Measurements from ENCODE around the gene SERPINB7.
"Not testable (repeated sequence)": the region's sequence is repeated elsewhere in the genome, so short reads cannot be mapped to it uniquely, and the experiment has no call there.

Gene SERPINB7, protein sequence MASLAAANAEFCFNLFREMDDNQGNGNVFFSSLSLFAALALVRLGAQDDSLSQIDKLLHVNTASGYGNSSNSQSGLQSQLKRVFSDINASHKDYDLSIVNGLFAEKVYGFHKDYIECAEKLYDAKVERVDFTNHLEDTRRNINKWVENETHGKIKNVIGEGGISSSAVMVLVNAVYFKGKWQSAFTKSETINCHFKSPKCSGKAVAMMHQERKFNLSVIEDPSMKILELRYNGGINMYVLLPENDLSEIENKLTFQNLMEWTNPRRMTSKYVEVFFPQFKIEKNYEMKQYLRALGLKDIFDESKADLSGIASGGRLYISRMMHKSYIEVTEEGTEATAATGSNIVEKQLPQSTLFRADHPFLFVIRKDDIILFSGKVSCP

DNA sequence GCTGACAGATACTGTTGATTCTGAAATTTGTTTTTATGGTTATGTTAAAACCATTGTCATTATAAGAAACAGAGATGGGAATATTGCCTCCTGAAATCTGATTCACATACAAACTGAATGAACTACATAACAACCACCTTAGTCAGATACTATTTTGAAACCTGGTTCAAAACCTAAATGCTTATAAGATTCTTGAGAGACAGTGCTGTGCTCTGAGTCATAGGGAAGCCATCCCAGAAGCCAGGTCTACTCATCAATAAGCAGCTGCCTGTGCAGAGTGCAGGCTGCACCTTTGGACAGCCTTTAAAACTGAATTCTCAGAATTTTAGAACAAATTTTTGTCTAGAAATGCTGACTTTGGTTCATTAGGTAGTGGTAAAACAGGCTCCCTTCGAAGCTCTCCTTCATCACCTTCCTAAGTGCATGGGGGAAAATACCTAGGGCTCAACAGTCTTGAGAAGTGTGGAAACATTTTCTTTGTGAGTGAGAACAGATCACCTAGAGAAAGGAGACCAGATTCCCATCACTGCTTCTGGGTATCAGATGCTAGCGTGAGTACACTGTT is at the start of gene SERPINB7:
Gene SERPINB7 (plus strand): TSS at position 253 of the 565 bp plus-strand sequence. CDS start 6,955 bp downstream, outside the sequence.
- H3K4me3 ChIP-seq (ENCODE audit: low read depth, low read length) = no peak within 1 kb of the TSS

DNA sequence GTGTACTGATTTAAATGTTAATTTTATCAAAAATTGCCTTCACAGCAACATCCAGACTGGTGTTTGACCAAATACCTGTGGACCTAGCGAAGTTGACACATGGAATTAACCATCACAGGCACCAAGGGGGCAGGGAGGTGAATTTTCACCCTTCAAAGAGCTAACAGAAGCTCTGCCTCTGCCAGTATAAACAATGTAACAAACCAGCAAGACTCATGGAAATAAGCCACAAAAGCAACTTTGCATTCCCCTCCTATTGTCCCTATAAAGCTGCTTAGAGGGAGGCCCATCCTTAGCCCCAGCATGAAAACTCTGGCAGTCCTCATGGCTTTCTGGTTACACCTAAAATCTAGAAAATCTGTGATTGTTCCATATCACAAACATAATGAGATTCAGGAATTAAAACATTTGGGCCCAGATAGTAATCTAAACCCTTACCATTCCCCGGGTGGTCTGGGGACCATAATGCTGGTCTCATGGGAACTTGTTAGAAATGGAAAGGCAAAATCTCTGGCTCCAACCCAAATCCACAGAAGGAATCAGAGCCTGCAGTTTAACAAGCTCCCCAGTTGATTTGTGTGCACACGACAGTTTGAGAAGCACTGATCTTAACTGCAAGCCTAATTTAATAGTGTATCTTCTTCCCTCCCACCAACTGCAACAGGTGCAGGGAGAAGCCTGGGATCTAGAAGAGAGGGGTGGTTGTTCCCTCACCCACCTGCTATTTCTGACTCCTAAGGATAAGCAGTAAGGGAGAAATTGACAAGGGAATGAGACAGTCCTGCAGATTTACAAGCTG is 49.3 kb upstream of the SERPINB7 start:
- no peak overlapping the region for H3K4me3 ChIP-seq (ENCODE audit: low read depth, low read length)

DNA sequence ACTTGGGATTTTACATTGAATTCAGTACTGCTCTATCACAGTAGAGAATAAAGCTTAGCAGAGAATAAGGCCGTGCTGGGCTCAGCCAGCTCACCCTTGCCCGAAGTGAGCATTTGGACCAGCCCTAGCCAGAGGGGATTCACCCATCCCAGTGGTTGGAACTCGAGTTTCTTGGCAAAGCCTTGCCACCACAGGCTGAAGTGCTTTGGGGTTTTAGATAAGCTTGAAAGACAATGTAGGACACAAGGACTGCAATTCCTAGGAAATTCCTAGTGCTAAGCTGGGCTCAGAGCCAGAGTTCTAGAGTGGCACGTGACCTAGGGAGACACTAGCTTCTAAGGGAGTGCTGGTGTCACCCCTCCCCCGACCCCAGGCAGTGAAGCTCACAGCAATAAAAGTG is 44.4 kb upstream of the SERPINB7 start:
- no peak overlapping the region for H3K4me3 ChIP-seq (ENCODE audit: low read depth, low read length)

DNA sequence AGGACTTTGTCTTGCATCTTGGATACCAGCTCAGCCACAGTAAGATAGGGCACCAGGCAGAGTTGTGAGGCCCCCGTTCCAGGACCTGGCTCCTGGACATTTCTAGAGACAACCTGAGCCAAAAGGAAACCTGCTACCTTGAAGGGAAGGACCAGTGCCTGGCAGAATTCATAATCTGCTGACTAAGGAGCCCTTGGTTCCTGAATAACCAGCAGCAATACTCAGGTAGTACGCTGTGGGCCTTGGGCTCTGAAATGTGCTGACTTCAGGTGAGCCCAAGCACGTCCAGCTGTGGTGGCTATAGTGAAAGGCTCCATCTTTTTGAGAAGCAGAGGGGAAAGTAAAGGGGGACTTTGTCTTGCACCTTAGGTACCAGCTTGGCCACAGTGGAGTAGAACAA is 44.0 kb upstream of the SERPINB7 start:
- no peak overlapping the region for H3K4me3 ChIP-seq (ENCODE audit: low read depth, low read length)

DNA sequence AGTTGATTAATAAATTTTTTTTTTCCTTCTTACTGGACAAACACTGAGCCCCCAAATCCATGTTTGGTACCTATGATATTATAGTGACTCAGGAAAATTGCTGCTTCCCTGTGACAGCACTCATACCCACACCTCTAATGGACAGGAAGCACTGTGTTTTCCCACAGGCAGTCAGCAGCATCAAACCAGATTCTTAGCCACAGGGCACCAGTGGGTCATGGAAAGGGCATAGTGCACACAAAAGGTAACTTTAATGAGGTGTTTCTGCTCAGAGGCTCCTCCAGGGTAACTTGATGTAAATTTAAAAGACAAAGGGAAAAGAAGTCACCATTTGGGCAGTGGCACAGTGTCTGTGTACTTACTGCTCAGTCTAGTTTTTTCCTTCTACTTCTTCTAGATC is 38.3 kb upstream of the SERPINB7 start:
- no peak overlapping the region for H3K4me3 ChIP-seq (ENCODE audit: low read depth, low read length)

DNA sequence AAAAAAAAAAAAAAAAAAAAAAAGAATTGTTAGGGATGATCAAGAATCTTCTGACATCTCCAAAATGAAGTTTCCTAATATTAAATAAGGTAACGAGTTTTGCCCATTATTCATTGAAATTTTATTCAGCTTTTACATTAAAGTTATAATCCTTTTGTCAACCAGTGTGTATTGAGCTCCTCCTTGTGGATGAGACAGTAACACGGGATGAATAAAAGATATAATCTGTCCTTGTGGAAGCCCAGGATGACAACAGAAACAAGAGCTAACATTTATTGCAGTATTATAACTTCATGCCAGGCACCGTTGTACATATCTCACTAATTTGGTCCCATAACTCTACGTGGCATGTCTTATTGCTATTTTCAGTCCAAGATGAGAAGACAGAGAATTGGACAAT is 33.4 kb upstream of the SERPINB7 start:
- H3K4me3 ChIP-seq (ENCODE audit: low read depth, low read length) = no peak overlapping the region

DNA sequence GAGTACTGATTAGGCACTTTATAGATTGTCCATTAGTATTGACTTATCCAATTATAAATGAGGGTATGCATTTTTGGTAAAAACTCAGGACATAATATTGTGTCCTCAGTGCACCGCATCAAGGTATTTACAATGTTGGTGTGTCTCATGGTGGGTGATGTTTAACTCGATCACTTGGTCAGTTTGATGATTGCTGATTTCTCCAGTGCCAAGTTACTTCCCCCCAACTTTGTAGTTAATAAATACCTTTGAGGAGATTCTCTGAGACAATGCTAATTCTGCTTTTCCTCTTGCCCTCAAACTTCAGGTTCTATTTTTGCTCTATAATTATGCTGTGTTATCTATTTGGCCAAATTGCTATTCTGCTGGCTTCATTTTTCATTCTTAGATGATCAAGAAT is 28.2 kb upstream of the SERPINB7 start:
- no peak overlapping the region for H3K4me3 ChIP-seq (ENCODE audit: low read depth, low read length)

DNA sequence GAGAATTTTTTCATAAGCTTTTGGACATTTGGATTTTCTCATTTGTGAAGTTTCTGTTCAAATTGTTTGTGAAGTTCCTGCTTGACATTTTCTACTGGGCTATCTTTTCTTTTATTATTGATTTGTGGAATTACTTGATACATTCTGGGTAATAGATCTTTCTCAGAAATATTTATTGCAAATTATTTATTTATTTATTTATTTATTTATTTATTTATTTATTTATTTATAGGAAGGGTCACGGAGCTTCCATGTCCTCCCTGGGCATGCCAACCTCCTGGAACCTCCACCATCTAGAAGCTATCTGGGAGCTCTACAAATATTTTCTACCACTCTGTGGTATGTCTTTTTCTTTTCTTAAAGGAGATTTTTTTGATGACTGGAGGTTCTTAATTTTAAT is 25.7 kb upstream of the SERPINB7 start:
- H3K4me3 ChIP-seq (ENCODE audit: low read depth, low read length) = no peak overlapping the region

DNA sequence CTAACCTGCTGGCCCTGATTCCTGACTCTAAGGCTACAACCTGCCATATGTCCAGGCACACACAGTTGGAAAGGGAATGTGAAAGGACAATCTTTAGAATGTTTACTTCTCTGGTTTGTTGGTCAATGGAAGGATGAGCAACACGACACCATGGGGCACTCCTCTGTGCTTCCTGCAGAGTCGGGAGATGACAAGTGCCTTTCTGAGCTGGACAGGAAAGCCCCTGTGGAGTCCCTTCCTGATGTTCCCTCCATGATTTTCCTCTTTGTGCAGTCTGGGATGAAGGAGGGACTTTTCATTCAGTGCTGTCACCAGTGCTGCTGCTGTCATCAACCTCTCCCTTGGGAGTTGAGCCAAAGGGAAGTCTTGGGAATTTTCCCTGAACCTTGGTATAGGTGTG is 22.6 kb upstream of the SERPINB7 start:
- no peak overlapping the region for H3K4me3 ChIP-seq (ENCODE audit: low read depth, low read length)

DNA sequence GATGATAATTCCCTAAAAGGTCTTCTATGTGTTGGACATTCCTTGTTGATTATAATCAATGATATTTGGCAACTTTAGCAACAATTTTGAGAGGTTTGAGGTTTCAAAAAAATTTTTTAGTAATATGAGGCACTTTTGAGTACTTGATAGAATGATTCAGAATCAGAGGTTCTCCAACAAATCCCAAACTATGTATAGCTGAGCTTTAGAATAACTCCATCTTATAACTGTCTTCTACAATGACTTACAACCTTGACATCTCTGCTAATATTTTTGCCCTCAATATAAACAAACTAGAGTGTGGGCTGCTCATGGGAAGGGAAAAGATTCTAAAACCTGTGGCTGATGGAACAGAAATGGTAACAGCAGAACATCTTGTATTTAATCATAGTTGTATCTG is 21.5 kb upstream of the SERPINB7 start:
- no peak overlapping the region for H3K4me3 ChIP-seq (ENCODE audit: low read depth, low read length)

DNA sequence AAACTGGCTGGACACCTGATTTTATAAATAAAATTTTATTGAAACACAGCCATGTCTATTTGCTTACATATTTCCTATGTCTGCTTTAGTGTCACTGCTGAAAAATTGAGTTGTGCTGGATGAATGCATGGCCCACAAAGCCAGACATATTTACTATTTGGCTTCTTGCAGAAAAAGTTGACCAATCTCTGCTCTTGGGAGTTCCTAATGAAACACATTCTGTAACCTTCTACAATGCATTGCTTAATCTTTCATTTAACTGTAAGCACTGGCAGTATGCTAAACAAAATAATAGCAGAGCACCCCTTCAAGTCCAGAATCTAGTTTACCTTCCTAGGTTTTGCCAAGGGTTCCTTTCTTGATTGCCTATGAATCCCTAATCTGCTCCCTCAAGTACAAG is 17.7 kb upstream of the SERPINB7 start:
- H3K4me3 ChIP-seq (ENCODE audit: low read depth, low read length) = no peak overlapping the region

DNA sequence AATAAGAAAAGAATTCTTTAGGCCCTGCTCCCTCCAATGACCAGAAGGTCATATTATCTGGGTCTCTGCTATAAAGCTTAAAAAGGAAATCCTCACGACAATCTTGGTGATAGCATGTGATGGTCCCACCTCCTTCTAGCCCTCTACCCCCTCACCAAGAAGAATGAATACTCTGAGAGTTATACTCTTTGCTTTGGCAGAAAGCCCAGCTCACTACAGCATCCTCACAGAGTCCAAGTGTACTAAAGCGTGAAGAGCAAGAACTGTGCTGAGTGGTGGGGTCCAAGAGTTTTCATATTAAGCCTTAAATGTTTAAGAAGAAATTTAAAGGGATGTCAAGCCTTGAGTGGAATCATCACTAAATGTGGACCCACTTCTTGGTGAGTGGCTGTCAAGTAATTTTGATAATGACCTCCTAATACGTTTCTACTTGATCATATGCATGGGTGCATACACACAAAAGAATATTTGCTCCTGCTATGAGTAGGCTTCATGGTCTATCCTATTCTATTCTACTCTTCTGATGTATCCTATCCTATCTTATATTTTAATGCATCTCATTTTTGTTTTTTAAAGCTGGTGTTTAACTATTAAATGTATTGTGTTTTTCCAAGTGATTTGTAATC is 16.5 kb upstream of the SERPINB7 start:
- no peak overlapping the region for H3K4me3 ChIP-seq (ENCODE audit: low read depth, low read length)

DNA sequence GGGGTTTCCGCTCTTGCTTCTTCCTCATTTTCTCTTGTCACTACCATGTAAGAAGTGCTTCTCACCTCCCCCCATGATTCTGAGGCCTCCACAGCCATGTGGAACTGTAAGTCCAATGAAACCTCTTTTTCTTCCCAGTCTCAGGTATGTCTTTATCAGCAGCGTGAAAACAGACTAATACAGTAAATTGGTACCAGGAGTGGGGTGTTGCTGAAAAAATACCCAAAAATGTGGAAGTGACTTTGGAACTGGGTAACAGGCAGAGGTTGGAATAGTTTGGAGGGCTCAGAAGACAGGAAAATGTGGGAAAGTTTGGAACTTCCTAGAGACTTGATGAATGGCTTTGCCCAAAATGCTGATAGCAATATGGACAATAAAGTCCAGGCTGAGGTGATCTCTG is 15.4 kb upstream of the SERPINB7 start:
- not testable (repeated sequence) for H3K4me3 ChIP-seq (ENCODE audit: low read depth, low read length)

DNA sequence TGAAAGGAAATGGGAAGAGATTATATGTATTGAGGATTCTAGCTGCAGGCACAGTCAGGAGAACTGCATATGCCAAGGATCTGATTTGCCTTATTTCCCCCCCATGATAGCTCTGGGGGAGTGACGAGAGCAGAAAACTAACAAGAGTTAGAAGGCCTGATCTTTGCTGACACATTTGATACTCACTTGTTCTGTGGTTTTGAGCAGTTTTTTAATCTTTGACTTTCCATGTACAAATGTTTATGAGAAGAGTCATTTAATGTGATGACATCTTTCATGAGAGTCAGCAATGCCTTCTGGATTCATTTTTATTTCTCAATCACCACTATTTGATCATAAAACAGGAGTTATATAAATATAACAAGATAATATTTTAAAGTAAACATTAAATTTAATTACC is 12.7 kb upstream of the SERPINB7 start:
- no peak overlapping the region for H3K4me3 ChIP-seq (ENCODE audit: low read depth, low read length)

DNA sequence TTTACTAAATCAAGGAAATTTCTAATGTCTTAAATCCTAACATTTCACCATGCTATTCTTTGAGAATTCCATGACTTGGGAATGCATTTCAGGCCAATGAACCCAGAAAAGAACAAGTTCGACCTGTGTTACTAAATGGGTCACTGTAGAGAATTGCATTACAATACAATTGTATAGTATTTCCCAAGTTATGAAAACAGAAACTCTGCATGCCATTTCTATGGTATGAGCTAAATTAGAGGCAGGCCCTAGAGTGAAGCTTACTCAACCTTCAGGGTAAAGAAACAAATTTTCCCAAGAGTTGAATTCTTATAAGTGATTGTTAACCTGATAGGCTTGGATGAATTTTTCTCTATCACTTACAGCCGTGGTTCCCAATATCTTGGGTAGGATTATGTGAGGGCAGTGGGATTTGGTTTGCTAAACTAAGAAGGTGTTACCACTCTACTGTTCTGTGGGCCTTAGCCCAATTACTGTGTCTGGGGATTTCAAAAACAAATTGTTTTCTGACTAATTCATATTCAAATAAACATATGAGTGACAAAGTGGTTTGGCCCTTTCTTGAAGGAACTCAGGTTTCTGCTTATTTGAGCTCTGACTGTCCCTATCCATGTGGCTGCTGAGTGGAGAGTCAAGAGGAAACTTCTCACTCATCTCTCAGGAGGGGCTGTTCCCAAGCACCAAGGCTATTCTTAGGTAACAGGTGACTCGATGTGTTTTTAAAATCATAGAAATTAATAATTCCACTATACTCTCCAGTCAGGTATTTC is 11.2 kb upstream of the SERPINB7 start:
- no peak overlapping the region for H3K4me3 ChIP-seq (ENCODE audit: low read depth, low read length)

DNA sequence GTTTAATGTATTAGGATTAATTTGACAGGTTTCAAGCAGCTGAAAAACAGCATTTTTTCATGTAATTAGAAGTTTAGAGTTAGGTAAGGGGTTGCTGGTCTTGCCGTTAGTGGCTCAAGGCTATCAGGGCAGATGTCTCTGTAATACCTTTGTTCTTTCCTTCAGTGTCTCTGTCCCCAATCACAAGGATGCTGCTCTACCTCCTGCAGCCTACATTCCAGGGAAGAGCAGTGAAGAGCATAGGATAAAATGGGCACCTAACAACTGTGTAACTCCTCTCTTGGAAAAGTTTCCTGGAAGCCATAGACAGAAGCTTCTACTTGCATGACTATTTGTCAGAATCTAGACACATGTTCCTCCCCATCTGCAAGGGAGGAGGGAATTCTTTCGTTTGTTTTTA is 9.4 kb upstream of the SERPINB7 start:
- no peak overlapping the region for H3K4me3 ChIP-seq (ENCODE audit: low read depth, low read length)

DNA sequence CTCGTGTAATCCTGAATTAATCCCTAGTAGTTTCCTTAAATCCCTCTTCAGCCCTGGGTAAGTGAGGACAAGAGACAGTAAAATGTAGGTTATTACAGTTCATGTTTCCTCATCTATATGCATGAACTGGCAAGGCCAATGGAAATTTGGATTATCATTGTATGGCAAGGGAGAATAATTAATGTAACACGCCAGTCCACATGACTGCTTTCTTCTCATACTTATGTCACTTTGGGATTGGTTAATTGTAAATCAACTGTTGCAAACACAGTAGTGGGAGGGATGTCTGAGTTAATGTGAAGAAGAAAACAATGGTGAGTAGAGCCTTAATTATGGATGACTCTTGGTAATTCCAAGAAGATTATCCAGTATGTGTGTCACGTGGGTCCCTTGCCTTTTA is 1.7 kb upstream of the SERPINB7 start:
- H3K4me3 ChIP-seq (ENCODE audit: low read depth, low read length) = no peak overlapping the region

DNA sequence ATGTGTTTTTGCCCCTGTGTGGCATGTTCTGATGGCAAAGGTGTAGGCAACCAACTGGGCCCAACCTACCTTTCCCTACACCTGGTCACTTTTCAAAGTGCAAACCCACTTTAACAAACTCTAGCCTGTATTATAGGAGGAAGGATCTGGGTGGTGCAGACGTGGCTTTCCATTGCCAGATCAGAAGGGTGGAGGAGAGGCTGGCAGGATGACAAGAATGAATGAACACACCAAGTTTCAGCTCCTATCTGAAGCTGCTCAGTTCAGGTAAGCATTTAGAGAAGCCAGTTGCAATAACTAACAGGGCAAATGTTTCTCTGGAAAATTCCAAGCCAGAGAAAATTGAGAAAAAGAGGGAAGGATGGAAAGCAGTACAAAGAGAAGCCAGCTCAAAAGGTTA is 707 bp upstream of the SERPINB7 start:
- no peak overlapping the region for H3K4me3 ChIP-seq (ENCODE audit: low read depth, low read length)

DNA sequence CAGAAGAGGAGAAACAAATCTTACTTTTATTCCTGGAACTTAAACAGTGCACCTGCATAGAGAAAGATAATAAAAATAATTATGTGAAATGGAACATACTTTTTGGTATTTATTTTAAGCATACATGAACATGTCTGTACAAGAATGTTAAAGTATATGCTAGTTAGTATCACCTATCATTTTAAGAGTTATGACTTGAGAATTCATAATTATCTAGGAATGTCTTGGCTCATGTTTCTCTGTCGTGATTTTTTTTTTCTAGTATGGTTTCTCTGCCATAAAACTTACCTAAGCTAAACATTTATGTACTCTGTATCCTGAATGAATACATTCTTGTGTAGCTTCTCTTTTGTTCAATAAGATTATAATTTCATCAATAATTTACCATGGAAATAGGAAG is 4.2 kb downstream of the SERPINB7 start:
- H3K4me3 ChIP-seq (ENCODE audit: low read depth, low read length) = no peak overlapping the region

DNA sequence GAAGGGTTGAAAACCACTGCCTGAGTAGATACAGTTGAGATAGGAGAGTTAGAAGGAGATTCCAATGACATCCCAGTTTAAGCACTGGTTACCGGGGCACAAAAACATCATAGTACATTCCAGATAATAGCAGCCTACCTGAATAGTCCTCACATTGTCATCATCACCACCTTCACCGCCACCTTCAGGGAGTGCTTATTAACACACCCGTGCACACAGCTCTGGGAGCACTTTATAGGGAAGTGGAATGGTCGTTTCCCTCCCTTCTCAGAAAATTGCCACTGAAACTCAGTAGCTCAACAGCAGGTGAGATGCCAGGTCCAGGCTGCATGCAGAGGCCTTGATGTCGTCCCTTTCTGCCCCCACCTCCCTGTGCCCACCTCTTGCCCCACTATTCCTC is 8.2 kb downstream of the SERPINB7 start:
- no peak overlapping the region for H3K4me3 ChIP-seq (ENCODE audit: low read depth, low read length)

Data from iPS-11a (cell line).